DOHH2 (cell line): Measurements from ENCODE around the gene TLE3.

Experiments used
- CTCF ChIP-seq: fragments of 200-600 bp; sonication (generic); IDR thresholded peaks from one replicate; pipeline ENCODE4 v1.5.1; 2014; ENCODE audit warnings: antibody characterized with exemption, mild to moderate bottlenecking, low read depth, low read length; ENCODE audit not compliant: poor library complexity, severe bottlenecking
- EZH2phosphoT487 ChIP-seq: fragments of 200-600 bp; sonication (generic); IDR thresholded peaks from 2 replicates; pipeline ENCODE4 v1.6.1; 2017; ENCODE audit warnings: borderline replicate concordance, mild to moderate bottlenecking, antibody characterized with exemption, low read length, moderate library complexity, mixed read lengths

GRCh38 chr15:70147178-70147760 is 49.6 kb upstream of the TLE3 start:
- TF ChIP-seq CTCF (no peak), EZH2phosphoT487 (no peak)
